ENCODE measurements around the gene CGRRF1. TPM values are rescaled to one million over a fixed set of nuclear protein-coding genes. Genes with fewer than 3 reads are reported as not detected.

CGRRF1 gene
- total and polyA plus RNA-seq, 10 of the 15 experiments (the other 5 are each of a cell fraction or from before 2014, with no cell fraction given): 5.5 to 47.7 (median 13.5) TPM

DNA sequence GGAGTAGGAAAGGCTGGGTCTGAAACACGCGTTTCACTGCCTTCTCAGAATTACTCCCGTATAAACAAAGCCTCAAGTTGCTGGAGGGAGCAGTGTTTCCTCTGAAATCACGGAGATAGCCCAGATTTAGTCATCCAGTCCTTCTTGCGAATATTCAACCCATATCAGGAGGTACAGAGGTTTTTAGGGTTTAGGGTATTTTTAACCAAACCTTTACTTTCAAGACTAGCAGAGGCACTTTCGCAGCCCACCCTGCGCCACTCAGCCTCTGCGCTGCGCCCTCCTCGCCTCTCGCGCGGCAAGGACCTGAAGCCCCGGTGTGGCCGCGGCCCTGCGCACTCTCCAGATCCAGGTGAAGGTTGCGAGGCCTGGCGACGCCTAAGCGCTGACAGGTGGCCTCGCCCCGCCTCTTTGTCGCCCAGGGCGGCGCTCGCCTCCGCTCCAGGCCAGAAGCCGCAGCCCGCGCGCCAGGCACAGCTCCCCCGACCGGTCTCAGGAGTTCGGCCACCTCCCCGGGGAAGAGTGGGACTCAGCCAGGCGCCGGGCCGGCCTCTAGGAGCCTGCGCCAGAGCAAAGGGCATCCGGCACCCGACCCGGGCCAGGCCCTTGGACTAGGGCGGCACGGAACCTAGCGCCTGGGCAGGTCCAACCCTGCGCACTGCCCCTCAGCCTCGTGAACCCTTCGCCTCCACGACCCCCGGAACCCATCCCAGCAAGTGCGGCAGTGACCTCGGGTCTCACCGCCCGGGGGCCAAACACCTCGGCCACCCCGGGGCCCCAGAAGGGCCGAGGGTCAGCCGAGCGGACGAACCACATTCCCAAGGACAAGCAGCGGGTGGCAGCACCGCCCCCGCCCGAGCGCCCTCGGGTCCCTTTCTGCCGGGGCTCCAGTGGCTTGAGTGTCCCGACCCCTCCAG is 55.4 kb downstream of the CGRRF1 start (continued):
- TF ChIP-seq ZBTB40 (IDR thresholded peaks at IDR 0.05; ENCODE audit: borderline replicate concordance) (no peak), SMC3 (IDR thresholded peaks at IDR 0.05; ENCODE audit: borderline replicate concordance, low read length) (peak; percentile 13; the same call in 1 of the 2 replicates), BACH1 (IDR thresholded peaks at IDR 0.05; ENCODE audit: borderline replicate concordance) (peak; percentile 31; the same call in 1 of the 2 replicates)

DNA sequence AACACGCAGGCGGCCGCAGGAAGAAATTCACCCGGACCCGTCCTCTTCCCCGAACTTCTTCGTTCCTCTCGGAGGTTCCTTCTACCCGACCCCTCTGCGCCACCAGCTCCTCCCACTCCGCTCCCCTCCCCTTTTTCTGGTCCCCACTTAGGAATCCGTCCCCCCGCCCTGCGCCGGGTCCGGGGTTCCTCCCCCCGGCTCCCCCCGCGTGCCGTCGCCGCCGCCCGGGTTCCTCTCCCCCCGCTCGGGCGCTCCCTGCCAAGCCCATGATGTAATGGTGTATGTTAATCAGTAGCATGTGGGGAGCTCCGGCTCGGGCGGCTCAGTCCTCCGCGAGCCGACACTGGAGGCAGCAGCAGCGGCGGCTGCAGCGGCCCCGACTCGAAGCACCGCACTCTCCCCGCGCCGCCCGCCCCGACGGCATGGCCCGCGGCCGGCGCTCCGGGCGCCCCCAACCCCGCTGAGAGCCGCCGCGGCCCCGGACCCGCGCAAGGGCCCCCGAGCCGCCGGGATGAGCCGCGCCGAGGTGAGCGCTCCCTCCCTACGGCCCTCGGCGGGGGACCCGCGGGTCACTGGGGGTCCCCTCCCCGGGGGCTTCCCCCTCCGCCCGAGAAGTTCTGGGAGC is 56.2 kb downstream of the CGRRF1 start:
- Histone ChIP-seq H3K36me3 (ENCODE audit: control insufficient read depth in 2 of 2, insufficient read depth in 2 of 2, low read length in 1 of 2) (no peaks in the 10 kb centered on the region), H3K27ac (ENCODE audit: control insufficient read depth, insufficient read depth) (no peak overlapping the region), H3K9ac (ENCODE audit: control insufficient read depth, insufficient read depth, low read length) (peak overlapping the region; percentile 22; the same call in 1 of the 2 replicates), H4K20me1 (ENCODE audit: control insufficient read depth, insufficient read depth) (no peaks in the 10 kb centered on the region), H3K4me3 (peak overlapping the region; percentile 79), H3K4me1 (ENCODE audit: control insufficient read depth, insufficient read depth, low read length) (peaks cover 12% of the 10 kb centered on the region; the same call in 1 of the 2 replicates), H3K4me2 (ENCODE audit: control insufficient read depth, insufficient read depth) (peak overlapping the region; percentile 98), H3K79me2 (ENCODE audit: control insufficient read depth, insufficient read depth, low read length) (no peaks in the 10 kb centered on the region), H2AFZ (ENCODE audit: control insufficient read depth, low read depth, low read length) (peak overlapping the region; percentile 74), H3K9me3 (replicated peaks; ENCODE audit: control insufficient read depth, insufficient read depth, low read length) (no peaks in the 10 kb centered on the region), H3K27me3 (replicated peaks in 1 of 2; ENCODE audit: control insufficient read depth in 2 of 2, insufficient read depth in 2 of 2, low read length in 1 of 2) (peaks cover 0 to 3% of the 10 kb centered on the region in 2 experiments; a peak in 1 of 4 replicates)
- intact Hi-C loops (cut with micrococcal nuclease; ENCODE audit: unreplicated experiment): loop anchor here (2.0 to 5.0 kb wide), 3 partner anchors 57 to 326 kb away; no protein-coding TSS in a partner anchor
- ChIA-PET CTCF (interaction anchor here (0.8 to 7.7 kb wide), 14 partner anchors 14 to 346 kb away, joined by 3 to 160 read pairs (median 6); no protein-coding TSS in a partner anchor), RAD21 (ENCODE audit: unreplicated experiment) (interaction anchor here (0.5 to 7.2 kb wide), 16 partner anchors 8 to 500 kb away, joined by 3 to 130 read pairs (median 3); partner anchors contain the start of gene GMFB), SMC1A (ENCODE audit: uncharacterized antibody, unreplicated experiment) (interaction anchor here (0.5 to 6.8 kb wide), 10 partner anchors 16 to 217 kb away, joined by 3 to 87 read pairs (median 3); no protein-coding TSS in a partner anchor), POLR2A (interaction anchor here (1.7 kb wide), 1 partner anchor 61 kb away, joined by 5 read pairs; no protein-coding TSS in a partner anchor)
- FAIRE-seq (no peak), ATAC-seq (peak; percentile 75), DNase-seq (ENCODE audit: low read depth, low spot score) (no peak)
- in situ Hi-C loops (cut with MboI): loop anchor here (5.0 kb wide), 1 partner anchor 76 kb away; no protein-coding TSS in a partner anchor
- no TSS peak for BruUV-seq (replicated peaks)
- WGBS (ENCODE audit: insufficient coverage, insufficient replicate concordance, low lambda C conversion rate, missing lambda C conversion rate): under 1% methylated on average over 52 of the region's 73 CpGs
- peak; percentile 28; the same call in 1 of the 2 replicates for TF ChIP-seq LARP7 (IDR thresholded peaks at IDR 0.05)
- TF ChIP-seq HDAC6 (IDR thresholded peaks at IDR 0.05; ENCODE audit: unreplicated experiment): peak; percentile 32
- no peak for TF ChIP-seq WRNIP1 (IDR thresholded peaks at IDR 0.05; ENCODE audit: borderline replicate concordance, low read depth, low read length)
- peak; percentile 76 for TF ChIP-seq POLR2A (IDR thresholded peaks at IDR 0.05; ENCODE audit: low read depth, low read length)
- 0 out of 2 replicates have a peak, but pooled peaks have one; percentile 18 for TF ChIP-seq TAF1 (IDR thresholded peaks at IDR 0.05; ENCODE audit: borderline replicate concordance, low read depth, low read length)
- peak; percentile 84 for TF ChIP-seq IKZF1 (conservative IDR thresholded peaks at IDR 0.05)
- 0 out of 2 replicates have a peak, but pooled peaks have one; percentile 5 for TF ChIP-seq ASH2L (IDR thresholded peaks at IDR 0.05; ENCODE audit: borderline replicate concordance, low read depth)
- 0 out of 2 replicates have a peak, but pooled peaks have one; percentile 31 for TF ChIP-seq ZNF217 (IDR thresholded peaks at IDR 0.05)
- TF ChIP-seq BHLHE40 (IDR thresholded peaks at IDR 0.05; ENCODE audit: borderline replicate concordance in 1 of 2, low read depth in 2 of 2, low read length in 1 of 2): peak in 1 of 2 experiments; percentile 48; a peak in 2 of 4 replicates
- no peak for TF ChIP-seq ZNF384 (IDR thresholded peaks at IDR 0.05; ENCODE audit: borderline replicate concordance, low read depth, low read length)
- TF ChIP-seq TCF12 (IDR thresholded peaks at IDR 0.05; ENCODE audit: low read depth, low read length): peak; percentile 15; the same call in 1 of the 2 replicates
- no peak for TF ChIP-seq NFXL1 (IDR thresholded peaks at IDR 0.05; ENCODE audit: borderline replicate concordance)
- TF ChIP-seq ATF7 (IDR thresholded peaks at IDR 0.05; ENCODE audit: low read depth): peak; percentile 87
- no peak for TF ChIP-seq ZZZ3 (IDR thresholded peaks at IDR 0.05; ENCODE audit: control insufficient read depth, insufficient read length, low read depth)

Data from GM12878 (cell line).